ENCODE measurements around the gene CYP2E1.
"Not testable (repeated sequence)": the region's sequence is repeated elsewhere in the genome, so short reads cannot be mapped to it uniquely, and the experiment has no call there.

GRCh38 chr10:133541441-133541975, 14.3 kb downstream of the CYP2E1 start:
- not testable (repeated sequence) for TF ChIP-seq GABPA (IDR thresholded peaks at IDR 0.05; ENCODE audit: low read depth, low read length); GABPA (CRISPR knock-in tag; IDR thresholded peaks at IDR 0.05; ENCODE audit: low read depth); CTCF (CRISPR knock-in tag; IDR thresholded peaks at IDR 0.05); RELA (CRISPR knock-in tag; IDR thresholded peaks at IDR 0.05); ZNF207 (IDR thresholded peaks at IDR 0.05; ENCODE audit: borderline replicate concordance); KAT7 (CRISPR knock-in tag; IDR thresholded peaks at IDR 0.05; ENCODE audit: borderline replicate concordance); SALL2 (CRISPR knock-in tag; IDR thresholded peaks at IDR 0.05); STAG1 (CRISPR knock-in tag; IDR thresholded peaks at IDR 0.05); SMARCE1 (IDR thresholded peaks at IDR 0.05; ENCODE audit: borderline replicate concordance); NR2C2 (CRISPR knock-in tag; IDR thresholded peaks at IDR 0.05; ENCODE audit: borderline replicate concordance)
- TF ChIP-seq, protein P1, sequence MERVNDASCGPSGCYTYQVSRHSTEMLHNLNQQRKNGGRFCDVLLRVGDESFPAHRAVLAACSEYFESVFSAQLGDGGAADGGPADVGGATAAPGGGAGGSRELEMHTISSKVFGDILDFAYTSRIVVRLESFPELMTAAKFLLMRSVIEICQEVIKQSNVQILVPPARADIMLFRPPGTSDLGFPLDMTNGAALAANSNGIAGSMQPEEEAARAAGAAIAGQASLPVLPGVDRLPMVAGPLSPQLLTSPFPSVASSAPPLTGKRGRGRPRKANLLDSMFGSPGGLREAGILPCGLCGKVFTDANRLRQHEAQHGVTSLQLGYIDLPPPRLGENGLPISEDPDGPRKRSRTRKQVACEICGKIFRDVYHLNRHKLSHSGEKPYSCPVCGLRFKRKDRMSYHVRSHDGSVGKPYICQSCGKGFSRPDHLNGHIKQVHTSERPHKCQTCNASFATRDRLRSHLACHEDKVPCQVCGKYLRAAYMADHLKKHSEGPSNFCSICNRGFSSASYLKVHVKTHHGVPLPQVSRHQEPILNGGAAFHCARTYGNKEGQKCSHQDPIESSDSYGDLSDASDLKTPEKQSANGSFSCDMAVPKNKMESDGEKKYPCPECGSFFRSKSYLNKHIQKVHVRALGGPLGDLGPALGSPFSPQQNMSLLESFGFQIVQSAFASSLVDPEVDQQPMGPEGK (CRISPR knock-in tag; IDR thresholded peaks at IDR 0.05) = not testable (repeated sequence)
